Ishikawa (cell line): ENCODE results near the gene DKC1.

ENCODE experiments used
- CREB1 ChIP-seq: IDR thresholded peaks from 2 replicates; pipeline ENCODE4 v1.6.1; 2012; ENCODE audit warnings: low read depth
- EGR1 ChIP-seq: IDR thresholded peaks from 2 replicates; pipeline ENCODE4 v1.6.1; 2012
- EP300 ChIP-seq: IDR thresholded peaks from 2 replicates; pipeline ENCODE4 v1.6.1; 2012; ENCODE audit warnings: borderline replicate concordance
- TAF1 ChIP-seq: IDR thresholded peaks from 2 replicates; pipeline ENCODE4 v1.6.1; 2012; ENCODE audit warnings: low read depth, mild to moderate bottlenecking
- YY1 ChIP-seq: IDR thresholded peaks from 2 replicates; pipeline ENCODE4 v1.6.1; 2012; ENCODE audit warnings: low read depth
- TF ChIP-seq, protein P1 (sequence below): IDR thresholded peaks from 2 replicates; pipeline ENCODE4 v1.6.1; 2012; ENCODE audit warnings: low read depth, mild to moderate bottlenecking

DNA sequence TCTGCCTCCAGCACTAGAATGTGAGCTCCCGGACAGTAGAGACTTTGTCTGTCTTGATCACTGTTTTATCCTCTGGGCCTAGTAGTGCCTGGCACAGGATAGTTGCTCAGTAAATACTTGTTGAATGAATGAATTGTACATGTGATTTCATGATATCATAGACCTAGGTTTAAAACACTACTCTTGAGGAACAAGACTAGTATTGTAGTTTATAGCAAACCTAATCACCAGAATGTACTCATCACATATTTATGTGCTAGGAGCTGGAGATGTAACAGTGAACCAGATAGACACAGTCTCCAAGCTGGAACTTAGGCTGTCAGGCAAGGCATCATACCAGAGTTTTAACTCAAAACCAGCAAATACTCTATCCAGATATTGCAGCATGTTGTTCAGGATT lies 35.2 kb upstream of the DKC1 start:
- TF ChIP-seq EP300 = no peak
- TF ChIP-seq, protein P1, sequence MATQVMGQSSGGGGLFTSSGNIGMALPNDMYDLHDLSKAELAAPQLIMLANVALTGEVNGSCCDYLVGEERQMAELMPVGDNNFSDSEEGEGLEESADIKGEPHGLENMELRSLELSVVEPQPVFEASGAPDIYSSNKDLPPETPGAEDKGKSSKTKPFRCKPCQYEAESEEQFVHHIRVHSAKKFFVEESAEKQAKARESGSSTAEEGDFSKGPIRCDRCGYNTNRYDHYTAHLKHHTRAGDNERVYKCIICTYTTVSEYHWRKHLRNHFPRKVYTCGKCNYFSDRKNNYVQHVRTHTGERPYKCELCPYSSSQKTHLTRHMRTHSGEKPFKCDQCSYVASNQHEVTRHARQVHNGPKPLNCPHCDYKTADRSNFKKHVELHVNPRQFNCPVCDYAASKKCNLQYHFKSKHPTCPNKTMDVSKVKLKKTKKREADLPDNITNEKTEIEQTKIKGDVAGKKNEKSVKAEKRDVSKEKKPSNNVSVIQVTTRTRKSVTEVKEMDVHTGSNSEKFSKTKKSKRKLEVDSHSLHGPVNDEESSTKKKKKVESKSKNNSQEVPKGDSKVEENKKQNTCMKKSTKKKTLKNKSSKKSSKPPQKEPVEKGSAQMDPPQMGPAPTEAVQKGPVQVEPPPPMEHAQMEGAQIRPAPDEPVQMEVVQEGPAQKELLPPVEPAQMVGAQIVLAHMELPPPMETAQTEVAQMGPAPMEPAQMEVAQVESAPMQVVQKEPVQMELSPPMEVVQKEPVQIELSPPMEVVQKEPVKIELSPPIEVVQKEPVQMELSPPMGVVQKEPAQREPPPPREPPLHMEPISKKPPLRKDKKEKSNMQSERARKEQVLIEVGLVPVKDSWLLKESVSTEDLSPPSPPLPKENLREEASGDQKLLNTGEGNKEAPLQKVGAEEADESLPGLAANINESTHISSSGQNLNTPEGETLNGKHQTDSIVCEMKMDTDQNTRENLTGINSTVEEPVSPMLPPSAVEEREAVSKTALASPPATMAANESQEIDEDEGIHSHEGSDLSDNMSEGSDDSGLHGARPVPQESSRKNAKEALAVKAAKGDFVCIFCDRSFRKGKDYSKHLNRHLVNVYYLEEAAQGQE = no peak
- TF ChIP-seq TAF1 = no peak
- TF ChIP-seq YY1 = no peak
- TF ChIP-seq CREB1 = no peak
- no peak for TF ChIP-seq EGR1
